HEK293 (cell line): ENCODE measurements around the gene SPDYC.

Experiments
- CTCF ChIA-PET: fragments of 350-600 bp; formaldehyde crosslinking; extraction: SDS; loops from one replicate; lab custom pipeline; 2021; ENCODE audit warnings: antibody characterized with exemption; lab: Yijun Ruan, JAX
- POLR2A ChIA-PET: fragments of 300-600 bp; formaldehyde crosslinking; extraction: SDS; loops from one replicate; lab custom pipeline; 2020; ENCODE audit warnings: antibody characterized with exemption, inconsistent platforms; lab: Yijun Ruan, JAX
- H3K27ac ChIP-seq: fragments of 200-500 bp; sonication (Bioruptor generic); 2 replicates; pipeline ENCODE4 v1.5.1; 2014; ENCODE audit warnings: low read depth, low read length, control low read depth, inconsistent platforms; ENCODE audit errors: extremely low read depth
- H3K36me3 ChIP-seq, 2 experiments: fragments of 200-500 bp in 1 of 2; sonication (Bioruptor generic) in 1 of 2; 1 replicate in 1 of 2; 2 replicates in 1 of 2; pipeline ENCODE4 v1.5.1; 2014 to 2017; ENCODE audit warnings: inconsistent platforms in 2 of 2, low read length in 2 of 2; ENCODE audit not compliant: control insufficient read depth in 2 of 2, insufficient read depth in 1 of 2
- H3K4me1 ChIP-seq: fragments of 200-500 bp; sonication (Bioruptor generic); 2 replicates; pipeline ENCODE4 v1.5.1; 2014; ENCODE audit warnings: mild to moderate bottlenecking, low read length, inconsistent platforms; ENCODE audit not compliant: control insufficient read depth, insufficient read depth
- H3K4me3 ChIP-seq: 2 replicates; pipeline ENCODE4 v1.5.1; 2011; ENCODE audit warnings: low read depth, mild to moderate bottlenecking, control low read depth, low read length, moderate library complexity
- H3K9me3 ChIP-seq: fragments of 200-500 bp; sonication (Bioruptor generic); 2 replicates; pipeline ENCODE4 v1.5.1; 2014; ENCODE audit warnings: low read depth, low read length, inconsistent platforms; ENCODE audit not compliant: control insufficient read depth, insufficient read depth
- BCL11A ChIP-seq: fragments of 450-650 bp; formaldehyde crosslinking; IDR thresholded peaks from 2 replicates; pipeline ENCODE4 v1.5.1; 2016; ENCODE audit warnings: low read depth, missing biosample characterization, missing genetic modification characterization
- FEZF1 ChIP-seq: fragments of 450-650 bp; formaldehyde crosslinking; IDR thresholded peaks from 2 replicates; pipeline ENCODE4 v1.5.1; 2016; ENCODE audit warnings: missing biosample characterization, missing genetic modification characterization
- HOXA7 ChIP-seq: sonication (generic); formaldehyde crosslinking; IDR thresholded peaks from 2 replicates; pipeline ENCODE4 v1.8.1; 2022; ENCODE audit warnings: missing genetic modification reagents, borderline replicate concordance
- HOXD13 ChIP-seq: sonication (generic); formaldehyde crosslinking; IDR thresholded peaks from 2 replicates; pipeline ENCODE4 v1.8.0; 2022; ENCODE audit warnings: missing genetic modification reagents, borderline replicate concordance
- KLF7 ChIP-seq: fragments of 450-650 bp; formaldehyde crosslinking; IDR thresholded peaks from 2 replicates; pipeline ENCODE4 v1.5.1; 2016; ENCODE audit warnings: missing biosample characterization, missing genetic modification characterization, borderline replicate concordance
- PATZ1 ChIP-seq: fragments of 450-650 bp; formaldehyde crosslinking; IDR thresholded peaks from 2 replicates; pipeline ENCODE4 v1.5.1; 2016; ENCODE audit warnings: missing biosample characterization, missing genetic modification characterization
- ZBTB20 ChIP-seq: fragments of 450-650 bp; formaldehyde crosslinking; IDR thresholded peaks from 2 replicates; pipeline ENCODE4 v1.5.1; 2016; ENCODE audit warnings: missing biosample characterization, missing genetic modification characterization
- ZBTB6 ChIP-seq: fragments of 450-650 bp; formaldehyde crosslinking; IDR thresholded peaks from 2 replicates; pipeline ENCODE4 v1.5.1; 2017; ENCODE audit warnings: missing biosample characterization, missing genetic modification characterization
- ZFP3 ChIP-seq: fragments of 450-650 bp; formaldehyde crosslinking; IDR thresholded peaks from 2 replicates; pipeline ENCODE4 v1.5.1; 2016; ENCODE audit warnings: low read depth, missing biosample characterization, missing genetic modification characterization
- ZIC2 ChIP-seq: fragments of 450-650 bp; formaldehyde crosslinking; IDR thresholded peaks from 2 replicates; pipeline ENCODE4 v1.5.1; 2016; ENCODE audit warnings: missing biosample characterization, missing genetic modification characterization
- ZNF121 ChIP-seq: fragments of 450-650 bp; formaldehyde crosslinking; IDR thresholded peaks from 2 replicates; pipeline ENCODE4 v1.5.1; 2016; ENCODE audit warnings: missing biosample characterization, missing genetic modification characterization
- ZNF155 ChIP-seq: fragments of 450-650 bp; formaldehyde crosslinking; IDR thresholded peaks from 2 replicates; pipeline ENCODE4 v1.5.1; 2016; ENCODE audit warnings: missing biosample characterization, missing genetic modification characterization
- ZNF350 ChIP-seq: fragments of 450-650 bp; formaldehyde crosslinking; IDR thresholded peaks from 2 replicates; pipeline ENCODE4 v1.5.0; 2017; ENCODE audit warnings: missing biosample characterization, mild to moderate bottlenecking, missing genetic modification characterization
- ZNF391 ChIP-seq: fragments of 450-650 bp; formaldehyde crosslinking; IDR thresholded peaks from 2 replicates; pipeline ENCODE4 v1.5.1; 2016; ENCODE audit warnings: low read depth, missing biosample characterization, missing genetic modification characterization, borderline replicate concordance
- ZNF426 ChIP-seq: fragments of 450-650 bp; formaldehyde crosslinking; IDR thresholded peaks from 2 replicates; pipeline ENCODE4 v1.5.1; 2017; ENCODE audit warnings: missing biosample characterization, missing genetic modification characterization, mild to moderate bottlenecking, inconsistent platforms, moderate library complexity
- ZNF501 ChIP-seq: fragments of 450-650 bp; formaldehyde crosslinking; IDR thresholded peaks from 2 replicates; pipeline ENCODE4 v1.5.1; 2016; ENCODE audit warnings: missing biosample characterization, missing genetic modification characterization
- ZNF529 ChIP-seq: fragments of 450-650 bp; formaldehyde crosslinking; IDR thresholded peaks from 2 replicates; pipeline ENCODE4 v1.5.1; 2017; ENCODE audit warnings: missing genetic modification characterization, missing biosample characterization; ENCODE audit not compliant: insufficient replicate concordance
- ZNF561 ChIP-seq: fragments of 450-650 bp; IDR thresholded peaks from 2 replicates; pipeline ENCODE4 v1.5.1; 2018; ENCODE audit warnings: missing biosample characterization, missing genetic modification characterization, borderline replicate concordance
- ZNF776 ChIP-seq: fragments of 450-650 bp; formaldehyde crosslinking; IDR thresholded peaks from 2 replicates; pipeline ENCODE4 v1.5.0; 2017; ENCODE audit warnings: missing biosample characterization, missing genetic modification characterization, borderline replicate concordance
- ZNF785 ChIP-seq: fragments of 450-650 bp; formaldehyde crosslinking; IDR thresholded peaks from 2 replicates; pipeline ENCODE4 v1.5.1; 2016; ENCODE audit warnings: missing biosample characterization, missing genetic modification characterization
- ZSCAN18 ChIP-seq: fragments of 450-650 bp; formaldehyde crosslinking; IDR thresholded peaks from 2 replicates; pipeline ENCODE4 v1.5.1; 2016; ENCODE audit warnings: missing biosample characterization, missing genetic modification characterization
- ZSCAN30 ChIP-seq: fragments of 450-650 bp; IDR thresholded peaks from 2 replicates; pipeline ENCODE4 v1.5.1; 2018; ENCODE audit warnings: missing biosample characterization, mild to moderate bottlenecking, missing genetic modification characterization, moderate library complexity
- TF ChIP-seq, protein P1 (sequence below): fragments of 450-650 bp; formaldehyde crosslinking; IDR thresholded peaks from 2 replicates; pipeline ENCODE4 v1.5.1; 2016; ENCODE audit warnings: missing biosample characterization, missing genetic modification characterization, borderline replicate concordance
- TF ChIP-seq, protein P2 (sequence below): fragments of 450-650 bp; formaldehyde crosslinking; IDR thresholded peaks from 2 replicates; pipeline ENCODE4 v1.5.1; 2016; ENCODE audit warnings: missing biosample characterization, missing genetic modification characterization

The SPDYC gene

GRCh38 chr11:65150509-65151299 is 19.3 kb upstream of the SPDYC start (continued):
- TF ChIP-seq HOXA7 (CRISPR knock-in tag), result no peak
- 0 out of 2 replicates have a peak, but pooled peaks have one; percentile 16 for TF ChIP-seq PATZ1
- no peak for TF ChIP-seq ZNF391 (tag by site-specific recombination)
- TF ChIP-seq ZNF501 (tag by site-specific recombination), result no peak
- no peak for TF ChIP-seq ZNF529 (tag by site-specific recombination)
- TF ChIP-seq HOXD13 (CRISPR knock-in tag), result no peak
- TF ChIP-seq ZNF561 (tag by site-specific recombination), result no peak
- TF ChIP-seq, protein P1, sequence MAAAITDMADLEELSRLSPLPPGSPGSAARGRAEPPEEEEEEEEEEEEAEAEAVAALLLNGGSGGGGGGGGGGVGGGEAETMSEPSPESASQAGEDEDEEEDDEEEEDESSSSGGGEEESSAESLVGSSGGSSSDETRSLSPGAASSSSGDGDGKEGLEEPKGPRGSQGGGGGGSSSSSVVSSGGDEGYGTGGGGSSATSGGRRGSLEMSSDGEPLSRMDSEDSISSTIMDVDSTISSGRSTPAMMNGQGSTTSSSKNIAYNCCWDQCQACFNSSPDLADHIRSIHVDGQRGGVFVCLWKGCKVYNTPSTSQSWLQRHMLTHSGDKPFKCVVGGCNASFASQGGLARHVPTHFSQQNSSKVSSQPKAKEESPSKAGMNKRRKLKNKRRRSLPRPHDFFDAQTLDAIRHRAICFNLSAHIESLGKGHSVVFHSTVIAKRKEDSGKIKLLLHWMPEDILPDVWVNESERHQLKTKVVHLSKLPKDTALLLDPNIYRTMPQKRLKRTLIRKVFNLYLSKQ, result no peak
- no peak for TF ChIP-seq ZBTB20 (tag by site-specific recombination)
- no peak for TF ChIP-seq ZSCAN30 (tag by site-specific recombination)
- peak; percentile 33; the same call in 1 of the 2 replicates for TF ChIP-seq ZIC2
- no peak for TF ChIP-seq FEZF1 (tag by site-specific recombination)

DNA sequence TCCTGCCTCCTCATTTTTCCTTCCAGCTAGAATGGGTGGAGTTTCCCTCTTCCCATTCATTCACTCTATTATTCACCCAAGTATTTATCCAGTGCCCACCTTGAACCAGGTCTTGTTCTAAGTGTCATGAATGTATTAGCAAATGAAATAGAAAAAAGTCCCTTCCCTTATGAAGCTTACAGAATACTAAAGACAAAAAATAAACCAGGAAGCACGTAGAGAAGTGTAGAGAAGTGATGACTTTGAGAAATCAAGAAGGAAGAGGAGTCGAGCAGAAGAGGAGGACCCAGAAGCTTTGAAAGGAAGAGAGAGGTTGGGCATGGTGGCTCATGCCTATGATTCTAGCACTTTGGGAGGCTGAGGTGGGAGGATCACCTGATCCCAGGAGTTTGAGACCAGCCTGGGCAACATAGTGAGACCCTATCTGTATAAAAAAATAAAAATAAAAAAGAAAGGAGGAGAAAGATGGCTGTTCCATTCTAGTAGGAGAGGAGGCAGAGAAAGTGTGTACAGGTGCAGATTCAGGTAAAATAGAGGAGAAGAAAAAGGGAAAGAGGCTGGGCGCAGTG is 18.6 kb upstream of the SPDYC start:
- ChIA-PET POLR2A (interaction anchor here (1.3 kb wide), 1 partner anchor 17 kb away, joined by 4 read pairs; the partner anchor contains the start of gene SYVN1), CTCF (no interaction called here)
- TF ChIP-seq ZNF121 (tag by site-specific recombination) (peak; percentile 82), ZNF155 (tag by site-specific recombination) (no peak), BCL11A (no peak)
- TF ChIP-seq, protein P1, result no peak
- TF ChIP-seq, protein P2, sequence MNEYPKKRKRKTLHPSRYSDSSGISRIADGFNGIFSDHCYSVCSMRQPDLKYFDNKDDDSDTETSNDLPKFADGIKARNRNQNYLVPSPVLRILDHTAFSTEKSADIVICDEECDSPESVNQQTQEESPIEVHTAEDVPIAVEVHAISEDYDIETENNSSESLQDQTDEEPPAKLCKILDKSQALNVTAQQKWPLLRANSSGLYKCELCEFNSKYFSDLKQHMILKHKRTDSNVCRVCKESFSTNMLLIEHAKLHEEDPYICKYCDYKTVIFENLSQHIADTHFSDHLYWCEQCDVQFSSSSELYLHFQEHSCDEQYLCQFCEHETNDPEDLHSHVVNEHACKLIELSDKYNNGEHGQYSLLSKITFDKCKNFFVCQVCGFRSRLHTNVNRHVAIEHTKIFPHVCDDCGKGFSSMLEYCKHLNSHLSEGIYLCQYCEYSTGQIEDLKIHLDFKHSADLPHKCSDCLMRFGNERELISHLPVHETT (tag by site-specific recombination), result no peak
- H3K4me1 ChIP-seq, result no peaks in the 10 kb centered on the region
- H3K27ac ChIP-seq, result no peak overlapping the region
- H3K36me3 ChIP-seq, result no peaks in the 10 kb centered on the region
- no peak overlapping the region for H3K4me3 ChIP-seq
- H3K9me3 ChIP-seq, result no peaks in the 10 kb centered on the region

DNA sequence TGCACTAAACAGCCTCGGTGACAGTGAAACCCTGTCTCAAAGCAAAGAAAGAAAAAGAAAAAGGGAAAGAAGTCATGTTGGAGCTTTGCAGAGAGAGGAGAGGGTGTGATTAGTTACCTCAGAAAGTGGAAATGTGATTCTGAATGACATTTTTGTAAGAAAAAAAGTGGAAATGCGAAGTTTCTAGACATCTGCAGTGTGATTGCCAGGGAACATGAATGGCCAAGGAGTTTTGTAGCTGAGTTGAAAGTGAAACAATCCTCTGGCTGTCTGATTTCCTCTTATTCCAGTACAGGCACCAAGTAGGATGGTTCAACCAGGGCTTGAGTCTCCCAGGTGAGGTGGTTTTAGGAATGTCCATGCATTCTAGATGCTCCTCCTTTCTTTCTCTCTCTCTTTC is 17.9 kb upstream of the SPDYC start:
- Histone ChIP-seq H3K27ac (no peak overlapping the region), H3K36me3 (no peaks in the 10 kb centered on the region), H3K4me1 (no peaks in the 10 kb centered on the region), H3K9me3 (no peaks in the 10 kb centered on the region), H3K4me3 (no peak overlapping the region)
- TF ChIP-seq ZNF350 (tag by site-specific recombination) (no peak), ZNF785 (no peak), ZBTB6 (tag by site-specific recombination) (no peak), KLF7 (tag by site-specific recombination) (no peak), ZFP3 (tag by site-specific recombination) (no peak), ZNF776 (tag by site-specific recombination) (no peak), ZSCAN18 (tag by site-specific recombination) (no peak), ZNF426 (no peak)
- ChIA-PET CTCF (no interaction called here), POLR2A (interaction anchor here (1.3 kb wide), 1 partner anchor 17 kb away, joined by 4 read pairs; the partner anchor contains the start of gene SYVN1)
